Measurements from ENCODE around the gene MX1.

MX1 gene

DNA sequence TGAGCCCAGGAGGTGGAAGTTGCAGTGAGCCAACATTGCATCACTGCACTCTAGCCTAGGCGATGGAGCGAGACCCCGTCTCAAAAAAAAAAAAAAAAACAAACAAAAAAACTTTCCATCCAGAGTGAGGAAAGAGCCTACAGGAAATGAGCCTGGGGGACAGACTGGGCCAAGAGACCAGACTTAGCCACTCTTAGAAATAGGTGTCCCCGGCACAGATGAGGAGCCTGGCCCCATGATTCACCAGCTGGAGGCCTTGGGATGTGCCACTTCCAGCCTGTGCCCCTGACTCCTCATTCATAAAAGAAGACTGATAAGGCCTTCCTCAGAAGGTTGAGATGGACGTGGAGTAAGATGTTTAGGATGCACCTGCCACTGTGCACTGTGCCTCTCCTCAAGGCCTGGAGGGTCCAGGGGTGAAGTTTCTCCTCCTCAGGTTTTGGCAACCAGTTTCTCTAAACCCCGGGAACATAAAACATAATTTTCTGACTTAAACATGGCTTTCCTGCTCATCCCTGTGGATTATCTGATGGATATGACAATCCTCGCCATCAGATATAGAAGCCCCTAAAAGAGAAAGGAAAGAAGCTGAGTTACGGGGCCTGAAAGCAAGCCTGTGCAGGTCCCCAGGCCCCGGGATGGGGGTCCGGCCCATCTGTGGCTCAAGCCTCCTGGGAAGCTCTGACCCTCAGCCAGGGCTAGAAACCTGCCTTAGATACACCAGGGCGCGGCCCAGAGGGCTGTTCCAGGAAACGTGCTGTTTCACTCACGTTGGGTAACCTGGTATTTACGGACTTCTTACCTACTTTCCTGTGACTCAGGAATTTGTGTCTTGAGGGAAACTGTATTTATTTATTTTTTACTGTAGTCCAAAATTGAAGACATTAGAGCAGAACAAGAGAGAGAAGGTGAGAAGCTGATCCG, 26.0 kb downstream of the MX1 start:
- Histone ChIP-seq H3K27ac (no peak overlapping the region), H3K4me3 (no peak overlapping the region)
- TF ChIP-seq, protein P1, sequence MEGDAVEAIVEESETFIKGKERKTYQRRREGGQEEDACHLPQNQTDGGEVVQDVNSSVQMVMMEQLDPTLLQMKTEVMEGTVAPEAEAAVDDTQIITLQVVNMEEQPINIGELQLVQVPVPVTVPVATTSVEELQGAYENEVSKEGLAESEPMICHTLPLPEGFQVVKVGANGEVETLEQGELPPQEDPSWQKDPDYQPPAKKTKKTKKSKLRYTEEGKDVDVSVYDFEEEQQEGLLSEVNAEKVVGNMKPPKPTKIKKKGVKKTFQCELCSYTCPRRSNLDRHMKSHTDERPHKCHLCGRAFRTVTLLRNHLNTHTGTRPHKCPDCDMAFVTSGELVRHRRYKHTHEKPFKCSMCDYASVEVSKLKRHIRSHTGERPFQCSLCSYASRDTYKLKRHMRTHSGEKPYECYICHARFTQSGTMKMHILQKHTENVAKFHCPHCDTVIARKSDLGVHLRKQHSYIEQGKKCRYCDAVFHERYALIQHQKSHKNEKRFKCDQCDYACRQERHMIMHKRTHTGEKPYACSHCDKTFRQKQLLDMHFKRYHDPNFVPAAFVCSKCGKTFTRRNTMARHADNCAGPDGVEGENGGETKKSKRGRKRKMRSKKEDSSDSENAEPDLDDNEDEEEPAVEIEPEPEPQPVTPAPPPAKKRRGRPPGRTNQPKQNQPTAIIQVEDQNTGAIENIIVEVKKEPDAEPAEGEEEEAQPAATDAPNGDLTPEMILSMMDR (IDR thresholded peaks at IDR 0.05) = no peak
- DNase-seq (ENCODE audit: low spot score) = no peak

DNA sequence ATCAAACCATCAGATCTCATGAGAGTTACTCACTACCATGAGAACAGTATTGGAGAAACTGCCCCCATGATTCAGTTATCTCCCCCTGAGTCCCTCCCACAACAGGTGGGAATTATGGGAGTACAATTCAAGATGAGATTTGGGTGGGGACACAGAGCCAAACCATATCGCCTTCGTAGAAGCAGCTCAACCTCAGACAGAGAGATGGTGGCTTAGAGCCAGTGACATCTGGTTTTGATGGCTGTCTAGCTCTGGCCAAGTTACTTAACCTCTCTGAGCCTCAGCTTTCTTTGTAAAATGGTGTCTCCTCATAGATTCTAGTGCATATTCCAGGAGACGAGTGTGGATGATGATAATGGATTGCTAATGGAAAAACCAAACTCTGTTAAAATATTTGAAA, 27.2 kb downstream of the MX1 start:
- no peak overlapping the region for H3K4me3 ChIP-seq
- no peak for DNase-seq (ENCODE audit: low spot score)
- no peak overlapping the region for H3K27ac ChIP-seq
- TF ChIP-seq, protein P1 (IDR thresholded peaks at IDR 0.05) = no peak

DNA sequence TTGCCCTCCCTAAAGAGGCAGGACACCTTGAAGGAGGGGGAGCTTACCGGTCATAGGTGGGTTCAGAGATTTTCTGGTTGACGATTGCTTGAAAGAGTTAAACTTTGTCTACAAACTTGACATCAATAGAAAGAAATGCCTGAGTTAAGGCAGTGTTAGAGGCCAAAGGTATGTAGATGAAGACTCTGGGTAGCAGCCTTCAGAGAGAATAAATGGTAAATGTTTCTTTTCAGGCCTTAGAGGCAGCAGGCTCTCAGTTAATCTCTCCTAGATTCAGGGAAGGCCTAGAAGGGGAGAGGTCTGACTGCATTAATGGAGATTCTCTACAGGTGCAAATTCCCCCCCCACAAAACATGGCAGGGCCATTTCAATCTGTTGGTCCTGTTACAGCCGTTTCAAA, 27.7 kb downstream of the MX1 start:
- TF ChIP-seq, protein P1 (IDR thresholded peaks at IDR 0.05) = no peak
- H3K27ac ChIP-seq = no peak overlapping the region
- no peak overlapping the region for H3K4me3 ChIP-seq
- DNase-seq (ENCODE audit: low spot score) = no peak

DNA sequence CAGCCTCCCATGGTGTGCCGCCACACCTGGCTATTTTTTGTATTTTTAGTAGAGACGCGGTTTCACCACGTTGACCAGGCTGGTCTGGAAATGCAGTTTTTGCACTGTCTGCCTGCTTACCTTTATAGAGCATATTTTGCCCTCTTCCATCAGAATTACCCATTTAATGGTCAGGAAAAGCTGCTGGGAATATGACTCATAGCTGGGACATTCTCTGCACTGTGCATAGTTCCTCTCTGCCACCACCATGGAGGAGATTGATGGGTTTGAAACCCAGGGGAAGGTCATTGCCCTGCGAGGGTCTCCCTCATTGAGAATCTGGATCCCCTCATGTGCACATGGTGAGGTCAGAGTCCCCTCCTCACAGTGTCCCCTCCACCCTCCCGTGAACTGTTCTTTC, 32.1 kb downstream of the MX1 start:
- no peak overlapping the region for H3K4me3 ChIP-seq
- no peak for DNase-seq (ENCODE audit: low spot score)
- TF ChIP-seq, protein P1 (IDR thresholded peaks at IDR 0.05) = no peak
- H3K27ac ChIP-seq = no peak overlapping the region

DNA sequence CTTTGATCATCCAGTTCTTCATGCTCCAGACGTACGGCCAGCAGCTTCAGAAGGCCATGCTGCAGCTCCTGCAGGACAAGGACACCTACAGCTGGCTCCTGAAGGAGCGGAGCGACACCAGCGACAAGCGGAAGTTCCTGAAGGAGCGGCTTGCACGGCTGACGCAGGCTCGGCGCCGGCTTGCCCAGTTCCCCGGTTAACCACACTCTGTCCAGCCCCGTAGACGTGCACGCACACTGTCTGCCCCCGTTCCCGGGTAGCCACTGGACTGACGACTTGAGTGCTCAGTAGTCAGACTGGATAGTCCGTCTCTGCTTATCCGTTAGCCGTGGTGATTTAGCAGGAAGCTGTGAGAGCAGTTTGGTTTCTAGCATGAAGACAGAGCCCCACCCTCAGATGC, 32.5 kb downstream of the MX1 start:
- TF ChIP-seq, protein P1 (IDR thresholded peaks at IDR 0.05) = no peak
- Histone ChIP-seq H3K27ac (no peak overlapping the region), H3K4me3 (no peak overlapping the region)
- DNase-seq (ENCODE audit: low spot score) = no peak

DNA sequence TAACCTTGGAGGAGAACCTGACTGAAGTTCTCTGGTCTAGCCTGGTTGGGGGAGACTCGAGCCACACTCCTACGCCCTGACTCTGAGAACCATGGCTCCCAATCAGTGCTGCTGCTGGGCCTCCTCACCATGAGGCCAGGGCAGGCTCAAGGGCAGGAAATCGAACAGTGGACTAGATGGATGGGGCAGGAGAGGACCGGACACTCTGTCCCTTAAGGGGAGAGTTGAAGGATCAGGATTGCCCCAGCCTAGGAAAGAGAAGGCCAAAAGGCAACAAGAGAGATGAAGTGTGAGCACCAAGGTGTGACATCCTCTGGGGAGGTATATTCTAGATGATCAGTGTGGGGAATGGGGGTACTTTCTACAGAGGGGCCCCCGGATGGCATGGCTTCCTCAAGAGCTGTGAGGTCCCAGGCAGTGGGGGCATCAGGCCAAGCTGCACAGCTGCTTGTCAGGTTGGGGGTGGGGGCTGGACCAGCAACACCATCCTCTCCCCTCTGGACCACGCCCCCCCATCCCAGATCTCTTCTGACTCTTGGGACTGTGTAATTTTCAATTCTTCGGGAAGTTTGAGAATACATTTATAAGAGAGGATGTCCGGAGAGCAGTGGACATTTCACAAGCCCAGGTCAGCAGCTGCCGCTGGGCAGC, 34.0 kb downstream of the MX1 start:
- DNase-seq (ENCODE audit: low spot score) = no peak
- Histone ChIP-seq H3K27ac (no peak overlapping the region), H3K4me3 (no peak overlapping the region)
- TF ChIP-seq, protein P1 (IDR thresholded peaks at IDR 0.05) = no peak

Data from coronary artery (tissue), 2 donors.